Prostate gland (tissue), 2 donors: ENCODE data around the gene CAMTA2. TPM values are rescaled to one million over a fixed set of nuclear protein-coding genes. Genes with fewer than 3 reads are reported as not detected.

Experiments
- DNase-seq: peaks from one replicate; pipeline ENCODE4 v3.0.0-alpha.2; 2019; ENCODE audit warnings: low spot score
- H3K27ac ChIP-seq, 2 donors: fragments of 200-600 bp; sonication (generic); 2 replicates each; pipeline ENCODE4 v1.5.1; 2017 to 2019
- H3K27me3 ChIP-seq: fragments of 200-600 bp; sonication (generic); replicated peaks from 2 replicates; pipeline ENCODE4 v1.5.1; 2019; ENCODE audit not compliant: insufficient read depth
- H3K36me3 ChIP-seq, 2 donors: fragments of 200-600 bp; sonication (generic); 1 replicate in 1 of 2; 2 replicates in 1 of 2; pipeline versions ENCODE4 v1.5.1 to v1.8.1; 2017 to 2019
- H3K4me1 ChIP-seq: fragments of 200-600 bp; sonication (generic); replicated peaks from 2 replicates; pipeline ENCODE4 v1.5.1; 2019
- H3K4me3 ChIP-seq, 2 donors: fragments of 200-600 bp; sonication (generic); 2 replicates each; pipeline ENCODE4 v1.5.1; 2017 to 2019
- H3K9me3 ChIP-seq: fragments of 200-600 bp; sonication (generic); 2 replicates; pipeline ENCODE4 v1.5.1; 2017
- CTCF ChIP-seq, 4 experiments: fragments of 200-600 bp in 2 of 4; fragments of 450-650 bp in 2 of 4; sonication (generic) in 2 of 4; IDR thresholded peaks; 1 replicate in 3 of 4; 2 replicates in 1 of 4; pipeline ENCODE4 v1.5.1; 2016 to 2019; ENCODE audit warnings: antibody characterized with exemption in 4 of 4, mild to moderate bottlenecking in 2 of 4, moderate library complexity in 2 of 4
- POLR2A ChIP-seq: fragments of 450-650 bp; IDR thresholded peaks from one replicate; pipeline ENCODE4 v1.6.1; 2016; ENCODE audit warnings: antibody characterized with exemption, mild to moderate bottlenecking
- POLR2AphosphoS5 ChIP-seq: sonication (generic); formaldehyde crosslinking; IDR thresholded peaks from one replicate; pipeline ENCODE4 v1.6.1; 2017; ENCODE audit warnings: antibody characterized with exemption
- WGBS: methylation state at CpG from one replicate; pipeline ENCODE4 v1.1.5; 2018; 5-methylcytosine and 5-hydroxymethylcytosine counted together
- intact Hi-C: fragments of 100-400 bp; cut with DNase I; formaldehyde crosslinking; loops from one replicate; pipeline ENCODE4 v1.14.2; 2022
- total RNA-seq, 2 donors: library from RNA; depleted of rRNA; stranded (reverse); fragments of >200 nt; gene quantifications; one replicate each; pipeline ENCODE4 v1.1.0, GENCODE V29; 2016

The CAMTA2 gene
- total RNA-seq, 2 donors from 2014 or later = 13.6 to 40.2 TPM

GRCh38 chr17:4982305-4982704, 5.2 kb downstream of the CAMTA2 start:
- intact Hi-C loops = no loop called here
- no peaks in the 10 kb centered on the region for H3K9me3 ChIP-seq
- TF ChIP-seq POLR2A = no peak
- TF ChIP-seq POLR2AphosphoS5 = no peak
- no peak for TF ChIP-seq CTCF (IDR thresholded peaks at IDR 0.05)
- H3K4me1 ChIP-seq = peaks cover 11% of the 10 kb centered on the region
- H3K27me3 ChIP-seq = no peaks in the 10 kb centered on the region
- 58% methylated on average over 5 of the region's 5 CpGs for WGBS
- no peak for DNase-seq
- peaks cover 0 to 4% of the 10 kb centered on the region in 2 donors for H3K36me3 ChIP-seq
- H3K27ac ChIP-seq = no peak overlapping the region
- H3K4me3 ChIP-seq = no peak overlapping the region

- WGBS = 29% methylated on average over 6 of the region's 6 CpGs
- intact Hi-C loops = loop anchor here (1.0 kb wide), 1 partner anchor 83 kb away; no protein-coding TSS in a partner anchor
- Histone ChIP-seq H3K36me3 (peaks cover 0 to 8% of the 10 kb centered on the region in 2 donors), H3K27me3 (no peaks in the 10 kb centered on the region), H3K4me3 (no peak overlapping the region), H3K27ac (no peak overlapping the region), H3K9me3 (no peaks in the 10 kb centered on the region), H3K4me1 (peaks cover under 1% of the 10 kb centered on the region)
- DNase-seq = peak; percentile 42
- TF ChIP-seq POLR2AphosphoS5 (peak; percentile 31), POLR2A (no peak), CTCF (IDR thresholded peaks at IDR 0.05) (peak; percentile 62 to 73 (median 70))
Measured at GRCh38 chr17:4980644-4981216, 6.7 kb downstream of the CAMTA2 start.

- Histone ChIP-seq H3K27ac (no peak overlapping the region), H3K27me3 (no peaks in the 10 kb centered on the region), H3K4me3 (no peak overlapping the region), H3K9me3 (no peaks in the 10 kb centered on the region), H3K4me1 (no peaks in the 10 kb centered on the region), H3K36me3 (peaks cover 0 to 8% of the 10 kb centered on the region in 2 donors)
- DNase-seq = no peak
- no peak for TF ChIP-seq POLR2A
- TF ChIP-seq CTCF (IDR thresholded peaks at IDR 0.05) = no peak
- no peak for TF ChIP-seq POLR2AphosphoS5
- intact Hi-C loops = no loop called here
Measured at GRCh38 chr17:4978726-4979125, 8.7 kb downstream of the CAMTA2 start.

- H3K36me3 ChIP-seq = peaks cover 8 to 12% of the 10 kb centered on the region in 2 donors
- no peaks in the 10 kb centered on the region for H3K27me3 ChIP-seq
- no peak overlapping the region for H3K27ac ChIP-seq
- TF ChIP-seq POLR2AphosphoS5 = no peak
- TF ChIP-seq POLR2A = no peak
- TF ChIP-seq CTCF (IDR thresholded peaks at IDR 0.05) = no peak
- H3K4me3 ChIP-seq = no peak overlapping the region
- H3K4me1 ChIP-seq = peaks cover 1% of the 10 kb centered on the region
- 80% methylated on average over 9 of the region's 9 CpGs for WGBS
- H3K9me3 ChIP-seq = no peaks in the 10 kb centered on the region
- no peak for DNase-seq
- intact Hi-C loops = no loop called here
Measured at GRCh38 chr17:4974115-4974670, 13.3 kb downstream of the CAMTA2 start.
